Right lobe of liver (tissue), 6 donors: ENCODE data around the gene ADARB1. TPM values are rescaled to one million over a fixed set of nuclear protein-coding genes. Genes with fewer than 3 reads are reported as not detected.

ENCODE experiments used
- ATAC-seq, 4 donors: fragments of 200-7000 bp; cut with Tn5 transposase; one replicate each; pipeline ENCODE4 v1.9.1; 2020; ENCODE audit warnings: mild to moderate bottlenecking in 4 of 4, moderate library complexity in 4 of 4
- DNase-seq, 3 donors: peaks; one replicate each; pipeline ENCODE4 v3.0.0-alpha.2; 2020
- H3K27ac ChIP-seq, 3 donors: fragments of 200-600 bp; one replicate each; pipeline ENCODE4 v1.8.0; 2022
- H3K27me3 ChIP-seq, 2 donors: fragments of 200-600 bp; one replicate each; pipeline ENCODE4 v1.8.0; 2022
- H3K36me3 ChIP-seq, 4 donors: fragments of 200-600 bp; sonication (generic) in 1 of 4; one replicate each; pipeline versions ENCODE4 v1.5.1 to v1.8.0; 2017 to 2022; ENCODE audit warnings: control low read depth in 1 of 4
- H3K4me1 ChIP-seq, 4 donors: fragments of 200-600 bp; sonication (generic) in 1 of 4; one replicate each; pipeline versions ENCODE4 v1.5.1 to v1.8.0; 2017 to 2022; ENCODE audit warnings: control low read depth in 1 of 4
- H3K4me3 ChIP-seq, 3 donors: fragments of 200-600 bp; one replicate each; pipeline ENCODE4 v1.8.0; 2022
- H3K9me3 ChIP-seq, 4 donors: fragments of 200-600 bp; sonication (generic) in 1 of 4; one replicate each; pipeline versions ENCODE4 v1.5.1 to v1.8.0; 2017 to 2022; ENCODE audit warnings: control low read depth in 1 of 4
- CTCF ChIP-seq, 4 donors: fragments of 200-600 bp in 3 of 4; fragments of 450-650 bp in 1 of 4; IDR thresholded peaks; one replicate each; pipeline versions ENCODE4 v1.5.1 to v1.8.0; 2016 to 2022; ENCODE audit warnings: antibody characterized with exemption in 4 of 4, mild to moderate bottlenecking in 2 of 4
- POLR2A ChIP-seq: fragments of 450-650 bp; IDR thresholded peaks from one replicate; pipeline ENCODE4 v1.6.1; 2017; ENCODE audit warnings: antibody characterized with exemption, mild to moderate bottlenecking
- WGBS: methylation state at CpG from one replicate; pipeline ENCODE4 v1.1.6; 2018; ENCODE audit warnings: low coverage, low lambda C conversion rate; ENCODE audit not compliant: insufficient coverage; ENCODE audit errors: missing lambda C conversion rate; 5-methylcytosine and 5-hydroxymethylcytosine counted together
- intact Hi-C, 2 donors: fragments of 100-400 bp; cut with DNase I; formaldehyde crosslinking; loops; one replicate each; pipeline versions ENCODE4 v1.11.2 to v1.14.1; 2022
- total RNA-seq, 6 experiments: library from RNA; depleted of rRNA in 2 of 6; stranded (reverse); fragments of >200 nt in 2 of 6; fragmentation: NEBNext Ultra II Directional in 3 of 6; extraction: Animal tissue kit (Norgen Biotek cat#: 25700) in 3 of 6; gene quantifications; one replicate each; pipeline versions ENCODE4 v1.1.0 to v1.2.4, GENCODE V29; 2016 to 2023
- donor health status: DM: no; HTN: yes; CAD: no.
- donor health status: DM: no; HTN: no; CAD: no.
- donor health status: DM: no; HTN: no; CAD: no.
- donor health status: DM: no; HTN: yes; CAD: no.
- donor health status: DM: no; HTN: yes; CAD: no.

ADARB1 gene
- total RNA-seq, 6 experiments from 2014 or later = 4.7 to 9.9 (median 8.6) TPM

- DNase-seq (no peak), ATAC-seq (no peak)
- no peaks in the 10 kb centered on the region for H3K4me1 ChIP-seq
- 96% methylated on average over 7 of the region's 7 CpGs for WGBS
- H3K36me3 ChIP-seq = no peaks in the 10 kb centered on the region
- H3K4me3 ChIP-seq = no peak overlapping the region
- no peaks in the 10 kb centered on the region for H3K27me3 ChIP-seq
- intact Hi-C loops = no loop called here
- H3K9me3 ChIP-seq = no peaks in the 10 kb centered on the region
- no peak overlapping the region for H3K27ac ChIP-seq
- TF ChIP-seq POLR2A (no peak), CTCF (IDR thresholded peaks at IDR 0.05) (no peak)
Observed at GRCh38 chr21:45119812-45120211, 45.4 kb downstream of the ADARB1 start.

- DNase-seq (no peak), ATAC-seq (no peak)
- Histone ChIP-seq H3K9me3 (no peaks in the 10 kb centered on the region), H3K4me1 (no peaks in the 10 kb centered on the region), H3K4me3 (no peak overlapping the region), H3K27ac (no peak overlapping the region), H3K27me3 (no peaks in the 10 kb centered on the region), H3K36me3 (no peaks in the 10 kb centered on the region)
- 91% methylated on average over 6 of the region's 6 CpGs for WGBS
- TF ChIP-seq CTCF (IDR thresholded peaks at IDR 0.05) = no peak
- no peak for TF ChIP-seq POLR2A
- intact Hi-C loops = no loop called here
Observed at GRCh38 chr21:45120975-45121374, 46.6 kb downstream of the ADARB1 start.

- Histone ChIP-seq H3K27me3 (no peaks in the 10 kb centered on the region), H3K36me3 (no peaks in the 10 kb centered on the region), H3K9me3 (no peaks in the 10 kb centered on the region), H3K27ac (no peak overlapping the region), H3K4me1 (no peaks in the 10 kb centered on the region), H3K4me3 (no peak overlapping the region)
- no peak for DNase-seq
- TF ChIP-seq POLR2A (no peak), CTCF (IDR thresholded peaks at IDR 0.05) (no peak)
- intact Hi-C loops = no loop called here
- 81% methylated on average over 6 of the region's 6 CpGs for whole genome bisulfite sequencing
- no peak for ATAC-seq
Observed at GRCh38 chr21:45122030-45122429, 47.6 kb downstream of the ADARB1 start.

GRCh38 chr21:45122432-45123132 lies 48.2 kb downstream of the ADARB1 start:
- no peak for DNase-seq
- Histone ChIP-seq H3K36me3 (no peaks in the 10 kb centered on the region), H3K4me3 (no peak overlapping the region), H3K4me1 (no peaks in the 10 kb centered on the region), H3K9me3 (no peaks in the 10 kb centered on the region), H3K27ac (no peak overlapping the region), H3K27me3 (no peaks in the 10 kb centered on the region)
- ATAC-seq = no peak
- intact Hi-C loops = no loop called here
- TF ChIP-seq POLR2A (no peak), CTCF (IDR thresholded peaks at IDR 0.05) (no peak)
- 86% methylated on average over 4 of the region's 10 CpGs for WGBS
